ENCODE results near the gene PLSCR1.

- TF ChIP-seq JUNB (IDR thresholded peaks at IDR 0.05; ENCODE audit: unreplicated experiment), result no peak
- no peak for TF ChIP-seq EZH2phosphoT487 (IDR thresholded peaks at IDR 0.05; ENCODE audit: unreplicated experiment)
- TF ChIP-seq CTCF (conservative IDR thresholded peaks at IDR 0.05; ENCODE audit: low read depth in 2 of 2), result peak; percentile 64 to 74
- no peak for TF ChIP-seq POLR2AphosphoS5 (IDR thresholded peaks at IDR 0.05; ENCODE audit: low read depth)
- TF ChIP-seq STAT1 (IDR thresholded peaks at IDR 0.05; ENCODE audit: unreplicated experiment), result no peak
Measured at GRCh38 chr3:146577662-146578061, 33.3 kb upstream of the PLSCR1 start.
